Sigmoid colon (tissue), 7 donors: ENCODE measurements around the gene NTNG1. TPM values are rescaled to one million over a fixed set of nuclear protein-coding genes. Genes with fewer than 3 reads are reported as not detected.

Experiments used
- DNase-seq: peaks from one replicate; pipeline ENCODE4 v3.0.0-alpha.2; 2019
- H3K27ac ChIP-seq, 4 donors: fragments of 200-600 bp; sonication (generic); one replicate each; pipeline ENCODE4 v1.5.1; 2016 to 2019; ENCODE audit warnings: mild to moderate bottlenecking in 1 of 4
- H3K27me3 ChIP-seq, 3 donors: fragments of 200-600 bp; sonication (generic); one replicate each; pipeline ENCODE4 v1.5.1; 2019; ENCODE audit warnings: mild to moderate bottlenecking in 1 of 3
- H3K36me3 ChIP-seq, 4 donors: fragments of 200-600 bp; sonication (generic); one replicate each; pipeline ENCODE4 v1.5.1; 2016 to 2019
- H3K4me1 ChIP-seq, 4 donors: fragments of 200-600 bp; sonication (generic); one replicate each; pipeline ENCODE4 v1.5.1; 2017 to 2019
- H3K4me3 ChIP-seq, 4 donors: fragments of 200-600 bp; sonication (generic); one replicate each; pipeline ENCODE4 v1.5.1; 2017 to 2019; ENCODE audit warnings: mild to moderate bottlenecking in 2 of 4, moderate library complexity in 1 of 4
- H3K9me3 ChIP-seq, 4 donors: fragments of 200-600 bp in 3 of 4; sonication (generic) in 3 of 4; one replicate each; pipeline versions ENCODE4 v1.5.1 to v1.6.1; 2013 to 2019
- EP300 ChIP-seq, 4 donors: sonication (generic); formaldehyde crosslinking; IDR thresholded peaks; one replicate each; pipeline ENCODE4 v1.6.1; 2017; ENCODE audit warnings: antibody characterized with exemption in 4 of 4
- POLR2A ChIP-seq, 2 donors: fragments of 450-650 bp; IDR thresholded peaks; one replicate each; pipeline ENCODE4 v1.6.1; 2016; ENCODE audit warnings: antibody characterized with exemption in 2 of 2, mild to moderate bottlenecking in 2 of 2, moderate library complexity in 2 of 2
- POLR2AphosphoS5 ChIP-seq, 4 donors: sonication (generic); formaldehyde crosslinking; IDR thresholded peaks; one replicate each; pipeline ENCODE4 v1.6.1; 2017; ENCODE audit warnings: antibody characterized with exemption in 4 of 4
- WGBS, 2 donors: extraction: QIAGEN DNeasy Blood & Tissue Kit; methylation state at CpG; one replicate each; pipeline ENCODE4 v1.1.7; 2013; 5-methylcytosine and 5-hydroxymethylcytosine counted together
- intact Hi-C: fragments of 100-400 bp; cut with DNase I; formaldehyde crosslinking; loops from one replicate; pipeline ENCODE4 v1.15.1; 2023
- polyA plus RNA-seq, 3 donors: library from polyadenylated mRNA; stranded (reverse); fragments of 200-250 nt; gene quantifications; one replicate each; pipeline ENCODE4 v1.2.3, GENCODE V29; 2013
- total RNA-seq, 4 donors: library from RNA; depleted of rRNA; stranded (reverse); fragments of >200 nt; gene quantifications; one replicate each; pipeline ENCODE4 v1.1.0, GENCODE V29; 2016
- TF ChIP-seq, protein P1 (sequence below), 4 experiments: fragments of 450-650 bp in 3 of 4; fragments of 200-600 bp in 1 of 4; IDR thresholded peaks; one replicate each; pipeline ENCODE4 v1.5.1; 2016 to 2019; ENCODE audit warnings: antibody characterized with exemption in 4 of 4, mild to moderate bottlenecking in 3 of 4, moderate library complexity in 2 of 4
- donor health status: healthy with polysubstance abuse.
- donor health status: Bipolar disorder and iron deficiency.
- donor health status: healthy.

The NTNG1 gene
- total and polyA plus RNA-seq, 7 donors = under 0.01 to 32.5 (median 9.5) TPM; not detected in 1

DNA sequence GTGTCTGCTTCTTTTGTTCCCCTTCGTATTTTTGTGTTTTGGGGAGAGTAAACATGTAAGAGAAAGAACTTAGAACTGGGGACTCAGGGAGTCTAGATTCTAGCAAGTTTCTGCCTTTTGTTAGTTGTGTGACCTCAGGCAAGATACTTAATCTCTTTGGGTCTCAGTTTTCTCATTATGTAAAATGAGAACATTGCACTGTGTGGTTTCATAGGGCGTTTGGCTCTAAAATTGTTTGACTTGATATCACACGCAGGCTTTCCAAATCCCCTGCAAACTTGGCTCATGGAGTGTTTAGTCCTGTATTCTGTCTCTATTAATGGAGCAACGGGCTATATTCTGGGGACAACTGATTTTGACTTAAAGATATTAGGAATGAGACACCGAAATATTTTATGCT, 57.7 kb downstream of the NTNG1 start:
- TF ChIP-seq POLR2A (IDR thresholded peaks at IDR 0.05) = no peak
- no peak for TF ChIP-seq POLR2AphosphoS5 (IDR thresholded peaks at IDR 0.05)
- TF ChIP-seq, protein P1, sequence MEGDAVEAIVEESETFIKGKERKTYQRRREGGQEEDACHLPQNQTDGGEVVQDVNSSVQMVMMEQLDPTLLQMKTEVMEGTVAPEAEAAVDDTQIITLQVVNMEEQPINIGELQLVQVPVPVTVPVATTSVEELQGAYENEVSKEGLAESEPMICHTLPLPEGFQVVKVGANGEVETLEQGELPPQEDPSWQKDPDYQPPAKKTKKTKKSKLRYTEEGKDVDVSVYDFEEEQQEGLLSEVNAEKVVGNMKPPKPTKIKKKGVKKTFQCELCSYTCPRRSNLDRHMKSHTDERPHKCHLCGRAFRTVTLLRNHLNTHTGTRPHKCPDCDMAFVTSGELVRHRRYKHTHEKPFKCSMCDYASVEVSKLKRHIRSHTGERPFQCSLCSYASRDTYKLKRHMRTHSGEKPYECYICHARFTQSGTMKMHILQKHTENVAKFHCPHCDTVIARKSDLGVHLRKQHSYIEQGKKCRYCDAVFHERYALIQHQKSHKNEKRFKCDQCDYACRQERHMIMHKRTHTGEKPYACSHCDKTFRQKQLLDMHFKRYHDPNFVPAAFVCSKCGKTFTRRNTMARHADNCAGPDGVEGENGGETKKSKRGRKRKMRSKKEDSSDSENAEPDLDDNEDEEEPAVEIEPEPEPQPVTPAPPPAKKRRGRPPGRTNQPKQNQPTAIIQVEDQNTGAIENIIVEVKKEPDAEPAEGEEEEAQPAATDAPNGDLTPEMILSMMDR (IDR thresholded peaks at IDR 0.05) = no peak
- TF ChIP-seq EP300 (IDR thresholded peaks at IDR 0.05) = no peak
- Histone ChIP-seq H3K9me3 (peaks cover 0 to 4% (median 2%) of the 10 kb centered on the region in 4 donors), H3K27me3 (no peaks in the 10 kb centered on the region), H3K27ac (no peak overlapping the region), H3K4me3 (no peak overlapping the region), H3K4me1 (peaks cover 0 to 10% (median 4%) of the 10 kb centered on the region in 4 donors), H3K36me3 (no peaks in the 10 kb centered on the region)
- DNase-seq = no peak
- intact Hi-C loops = no loop called here
- 73 to 77% methylated on average over 5 of the region's 5 CpGs for WGBS, 2 donors

DNA sequence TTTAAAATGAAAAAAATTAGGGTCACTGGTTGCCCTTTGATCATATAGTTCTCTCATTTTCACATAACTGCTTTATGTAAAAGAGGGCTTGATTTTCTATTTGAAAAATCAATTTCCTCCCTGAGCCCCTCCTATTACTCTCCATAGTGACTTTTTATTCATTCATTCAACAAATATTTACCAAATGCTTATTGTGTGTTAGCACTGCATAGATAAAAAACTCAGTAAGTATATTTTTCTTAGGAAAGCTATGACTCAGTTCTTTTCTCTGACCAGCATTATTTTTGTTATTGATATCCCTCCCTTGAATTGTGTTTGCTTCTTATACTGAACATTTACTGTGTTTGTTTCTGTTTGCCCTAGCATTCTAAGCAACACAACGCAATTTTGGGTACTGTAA, 59.8 kb downstream of the NTNG1 start:
- peaks cover 0 to 4% (median 2%) of the 10 kb centered on the region in 4 donors for H3K9me3 ChIP-seq
- no peak overlapping the region for H3K4me3 ChIP-seq
- H3K27ac ChIP-seq = no peak overlapping the region
- H3K36me3 ChIP-seq = no peaks in the 10 kb centered on the region
- no peak for DNase-seq
- H3K4me1 ChIP-seq = peaks cover 0 to 10% (median 4%) of the 10 kb centered on the region in 4 donors
- WGBS, 2 donors = 77 to 86% methylated on average over 1 of the region's 1 CpG
- TF ChIP-seq, protein P1 (IDR thresholded peaks at IDR 0.05) = no peak
- no peak for TF ChIP-seq POLR2AphosphoS5 (IDR thresholded peaks at IDR 0.05)
- no peak for TF ChIP-seq EP300 (IDR thresholded peaks at IDR 0.05)
- no peak for TF ChIP-seq POLR2A (IDR thresholded peaks at IDR 0.05)
- intact Hi-C loops = no loop called here
- no peaks in the 10 kb centered on the region for H3K27me3 ChIP-seq

DNA sequence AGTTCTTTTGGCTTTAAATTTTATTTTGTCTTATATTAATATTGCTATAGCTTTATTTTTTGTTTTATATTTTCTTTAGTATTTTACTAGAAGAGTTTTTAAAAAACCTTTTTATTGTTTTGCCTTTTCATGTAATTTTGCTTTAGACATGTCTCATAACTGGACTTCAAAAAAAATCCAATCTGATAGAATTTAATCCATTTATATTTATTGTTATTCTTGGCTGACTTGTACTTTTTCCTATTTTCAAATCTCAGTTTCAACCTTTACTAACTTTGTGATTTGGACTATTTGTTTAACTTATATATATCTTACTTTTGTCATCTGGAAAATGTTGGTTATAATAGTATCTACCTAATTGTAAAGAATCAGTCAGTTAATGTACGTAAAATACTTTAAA, 61.2 kb downstream of the NTNG1 start:
- no peak overlapping the region for H3K27ac ChIP-seq
- WGBS, 2 donors = 89 to 94% methylated on average over 1 of the region's 1 CpG
- intact Hi-C loops = no loop called here
- no peaks in the 10 kb centered on the region for H3K27me3 ChIP-seq
- H3K36me3 ChIP-seq = no peaks in the 10 kb centered on the region
- DNase-seq = no peak
- TF ChIP-seq, protein P1 (IDR thresholded peaks at IDR 0.05) = no peak
- TF ChIP-seq POLR2A (IDR thresholded peaks at IDR 0.05) = no peak
- TF ChIP-seq POLR2AphosphoS5 (IDR thresholded peaks at IDR 0.05) = no peak
- TF ChIP-seq EP300 (IDR thresholded peaks at IDR 0.05) = no peak
- peaks cover 0 to 4% (median 2%) of the 10 kb centered on the region in 4 donors for H3K9me3 ChIP-seq
- H3K4me3 ChIP-seq = no peak overlapping the region
- peaks cover 0 to 10% (median 4%) of the 10 kb centered on the region in 4 donors for H3K4me1 ChIP-seq

DNA sequence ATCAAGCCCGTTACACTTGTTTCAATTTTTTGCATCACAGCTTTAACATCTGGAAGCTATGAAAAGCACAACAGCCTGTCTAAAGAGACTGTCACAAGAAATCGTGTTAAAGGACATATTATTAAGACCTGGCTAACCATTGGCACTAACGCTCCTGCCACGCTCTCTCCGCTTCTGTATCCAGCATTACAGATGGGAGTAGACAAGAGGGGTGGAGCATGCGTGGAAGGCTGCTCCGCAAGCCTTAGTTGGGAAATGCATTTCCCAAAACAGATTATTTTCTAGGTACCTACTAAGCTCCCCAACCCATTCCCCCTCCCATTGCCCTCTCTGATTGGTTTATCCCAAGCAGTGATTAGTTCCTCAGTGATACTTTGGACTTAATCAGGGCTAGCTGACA, 72.4 kb downstream of the NTNG1 start:
- no peaks in the 10 kb centered on the region for H3K4me1 ChIP-seq
- WGBS, 2 donors = 77 to 91% methylated on average over 7 of the region's 7 CpGs
- no peak overlapping the region for H3K4me3 ChIP-seq
- DNase-seq = no peak
- no peak overlapping the region for H3K27ac ChIP-seq
- H3K9me3 ChIP-seq = no peaks in the 10 kb centered on the region
- H3K36me3 ChIP-seq = no peaks in the 10 kb centered on the region
- H3K27me3 ChIP-seq = no peaks in the 10 kb centered on the region
- TF ChIP-seq POLR2AphosphoS5 (IDR thresholded peaks at IDR 0.05) = no peak
- TF ChIP-seq POLR2A (IDR thresholded peaks at IDR 0.05) = no peak
- TF ChIP-seq, protein P1 (IDR thresholded peaks at IDR 0.05) = no peak
- no peak for TF ChIP-seq EP300 (IDR thresholded peaks at IDR 0.05)
- intact Hi-C loops = no loop called here

DNA sequence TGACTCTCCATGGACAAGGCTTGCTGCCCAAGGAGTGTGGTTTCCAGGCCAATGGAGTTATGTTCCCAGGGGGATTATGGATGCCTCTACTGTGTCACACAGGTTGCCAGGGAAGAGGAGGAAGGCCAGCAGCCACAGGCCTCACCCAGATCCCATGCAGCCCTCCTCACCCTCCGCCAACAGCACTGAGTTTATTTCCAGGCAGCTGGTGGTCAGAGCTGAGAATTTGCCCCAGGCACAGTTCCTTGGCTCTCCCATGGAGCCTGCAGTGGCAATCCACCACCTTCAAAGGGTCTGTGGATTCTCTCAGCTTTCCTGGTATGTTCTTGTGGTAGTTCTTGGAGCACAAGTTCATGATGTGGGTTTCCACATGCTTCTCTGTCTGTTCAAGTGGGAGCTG, 79.2 kb downstream of the NTNG1 start:
- Histone ChIP-seq H3K27ac (no peak overlapping the region), H3K27me3 (no peaks in the 10 kb centered on the region), H3K9me3 (no peaks in the 10 kb centered on the region), H3K4me3 (no peak overlapping the region), H3K36me3 (no peaks in the 10 kb centered on the region), H3K4me1 (no peaks in the 10 kb centered on the region)
- TF ChIP-seq POLR2A (IDR thresholded peaks at IDR 0.05) = no peak
- TF ChIP-seq, protein P1 (IDR thresholded peaks at IDR 0.05) = no peak
- intact Hi-C loops = no loop called here
- DNase-seq = no peak
- 88 to 97% methylated on average over 1 of the region's 1 CpG for WGBS, 2 donors
